ENCODE data around the gene CRYGD.

DNA sequence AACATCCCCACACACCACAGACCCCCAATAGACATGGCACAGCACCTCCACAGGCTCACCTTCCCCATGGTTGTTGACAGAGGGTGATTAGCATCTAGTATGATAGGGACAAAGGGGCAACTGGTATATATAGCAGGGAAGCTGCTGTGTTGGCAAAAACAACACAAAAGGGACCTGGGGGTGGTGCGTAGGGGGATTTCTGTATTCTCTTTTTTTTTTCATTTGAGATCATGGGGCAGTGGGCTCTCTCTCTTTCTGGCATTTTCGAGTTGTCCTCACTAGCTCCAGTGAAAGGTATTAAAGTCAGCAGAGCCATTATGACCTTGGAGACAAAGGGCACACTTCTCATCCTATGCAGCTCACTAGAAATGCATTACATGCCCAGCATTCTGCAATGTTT, 39.2 kb upstream of the CRYGD start, which contains the start of gene CRYGA:
- TF ChIP-seq, protein P1, sequence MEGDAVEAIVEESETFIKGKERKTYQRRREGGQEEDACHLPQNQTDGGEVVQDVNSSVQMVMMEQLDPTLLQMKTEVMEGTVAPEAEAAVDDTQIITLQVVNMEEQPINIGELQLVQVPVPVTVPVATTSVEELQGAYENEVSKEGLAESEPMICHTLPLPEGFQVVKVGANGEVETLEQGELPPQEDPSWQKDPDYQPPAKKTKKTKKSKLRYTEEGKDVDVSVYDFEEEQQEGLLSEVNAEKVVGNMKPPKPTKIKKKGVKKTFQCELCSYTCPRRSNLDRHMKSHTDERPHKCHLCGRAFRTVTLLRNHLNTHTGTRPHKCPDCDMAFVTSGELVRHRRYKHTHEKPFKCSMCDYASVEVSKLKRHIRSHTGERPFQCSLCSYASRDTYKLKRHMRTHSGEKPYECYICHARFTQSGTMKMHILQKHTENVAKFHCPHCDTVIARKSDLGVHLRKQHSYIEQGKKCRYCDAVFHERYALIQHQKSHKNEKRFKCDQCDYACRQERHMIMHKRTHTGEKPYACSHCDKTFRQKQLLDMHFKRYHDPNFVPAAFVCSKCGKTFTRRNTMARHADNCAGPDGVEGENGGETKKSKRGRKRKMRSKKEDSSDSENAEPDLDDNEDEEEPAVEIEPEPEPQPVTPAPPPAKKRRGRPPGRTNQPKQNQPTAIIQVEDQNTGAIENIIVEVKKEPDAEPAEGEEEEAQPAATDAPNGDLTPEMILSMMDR (IDR thresholded peaks at IDR 0.05; ENCODE audit: low read length), result no peak
- no peak for TF ChIP-seq EZH2phosphoT487 (IDR thresholded peaks at IDR 0.05; ENCODE audit: low read length)
- no peak for TF ChIP-seq EZH2 (optimal IDR thresholded peaks at IDR 0.05; ENCODE audit: low read depth, low read length)
